ENCODE data around the gene SMPD3. TPM values are rescaled to one million over a fixed set of nuclear protein-coding genes. Genes with fewer than 3 reads are reported as not detected.

Gene SMPD3
- total RNA-seq, 1 experiment from 2014 or later: 0.17 TPM

DNA sequence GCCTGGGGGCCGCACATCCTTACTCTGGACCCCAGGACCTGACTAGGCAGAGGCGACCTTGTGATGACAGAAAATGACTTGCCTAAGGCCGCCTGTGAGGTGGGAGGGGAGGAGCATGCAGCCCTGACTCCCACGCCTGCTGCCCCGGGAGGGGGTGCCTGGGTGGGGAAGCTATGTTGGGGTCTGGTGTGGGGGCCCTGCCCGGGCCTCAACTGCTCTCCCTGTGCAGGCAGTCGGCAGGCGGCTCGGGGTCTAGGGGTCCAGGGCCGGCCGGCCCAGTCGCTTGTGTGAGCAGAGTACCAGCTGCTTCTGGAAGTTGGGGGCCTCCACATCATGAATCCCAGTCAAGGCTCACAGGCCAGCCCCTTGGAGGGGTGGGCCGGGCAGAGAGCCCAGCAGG, 89.4 kb downstream of the SMPD3 start:
- no TSS peak for BruUV-seq (replicated peaks)
- no peaks in the 10 kb centered on the region for H3K9me3 ChIP-seq (ENCODE audit: low read depth, low read length, poor library complexity, severe bottlenecking)
- ChIA-PET CTCF (no interaction called here), POLR2A (ENCODE audit: low non-redundant PET) (no interaction called here)
- H3K36me3 ChIP-seq (ENCODE audit: insufficient read depth, low read length, poor library complexity, severe bottlenecking): peaks cover 10% of the 10 kb centered on the region
- no peak overlapping the region for H3K27ac ChIP-seq (ENCODE audit: low read depth, low read length, poor library complexity, severe bottlenecking)
- H3K27me3 ChIP-seq (replicated peaks; ENCODE audit: insufficient read depth, low read depth, low read length, poor library complexity): no peaks in the 10 kb centered on the region
- no peak for DNase-seq (ENCODE audit: low spot score)
- H3K4me1 ChIP-seq (ENCODE audit: insufficient read depth, low read length, poor library complexity, severe bottlenecking): peaks cover under 1% of the 10 kb centered on the region
- H3K4me3 ChIP-seq (ENCODE audit: low read depth, low read length, poor library complexity, severe bottlenecking): no peak overlapping the region
- intact Hi-C loops (cut with micrococcal nuclease; ENCODE audit: unreplicated experiment): no loop called here
- TF ChIP-seq CTCF (conservative IDR thresholded peaks at IDR 0.05; ENCODE audit: low read depth, low read length) (no peak), EZH2 (IDR thresholded peaks at IDR 0.05; ENCODE audit: borderline replicate concordance, low read depth, low read length, poor library complexity, severe bottlenecking) (no peak)

GRCh38 chr16:68357923-68358322, 90.4 kb downstream of the SMPD3 start:
- Histone ChIP-seq H3K27me3 (replicated peaks; ENCODE audit: insufficient read depth, low read depth, low read length, poor library complexity) (no peaks in the 10 kb centered on the region), H3K36me3 (ENCODE audit: insufficient read depth, low read length, poor library complexity, severe bottlenecking) (peaks cover 12% of the 10 kb centered on the region), H3K4me1 (ENCODE audit: insufficient read depth, low read length, poor library complexity, severe bottlenecking) (no peaks in the 10 kb centered on the region), H3K4me3 (ENCODE audit: low read depth, low read length, poor library complexity, severe bottlenecking) (no peak overlapping the region), H3K27ac (ENCODE audit: low read depth, low read length, poor library complexity, severe bottlenecking) (no peak overlapping the region), H3K9me3 (ENCODE audit: low read depth, low read length, poor library complexity, severe bottlenecking) (no peaks in the 10 kb centered on the region)
- POLR2A ChIA-PET (ENCODE audit: low non-redundant PET): no interaction called here
- CTCF ChIA-PET: no interaction called here
- intact Hi-C loops (cut with micrococcal nuclease; ENCODE audit: unreplicated experiment): no loop called here
- no peak for TF ChIP-seq CTCF (conservative IDR thresholded peaks at IDR 0.05; ENCODE audit: low read depth, low read length)
- no TSS peak for BruUV-seq (replicated peaks)
- no peak for DNase-seq (ENCODE audit: low spot score)

DNA sequence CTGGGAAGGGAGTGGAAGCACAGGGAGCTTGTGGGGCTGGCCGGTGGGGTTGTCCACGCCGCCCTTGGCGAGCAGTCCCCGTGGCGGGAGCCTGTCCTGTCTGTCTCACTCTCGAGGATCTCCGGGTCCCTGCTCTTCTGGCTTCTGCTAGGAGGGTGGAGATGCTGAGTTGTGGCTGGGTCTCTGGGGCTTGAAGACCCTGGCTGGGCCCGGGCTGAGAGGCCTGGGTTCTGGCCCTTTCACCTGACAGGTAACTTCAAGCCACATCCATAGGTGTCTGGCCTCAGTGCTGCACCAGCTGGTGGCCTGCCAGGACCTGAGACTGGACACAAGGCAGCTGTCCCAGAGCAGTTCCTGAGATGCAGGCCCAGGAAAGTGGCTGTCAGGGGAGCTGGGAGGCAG, 90.8 kb downstream of the SMPD3 start:
- POLR2A ChIA-PET (ENCODE audit: low non-redundant PET): no interaction called here
- CTCF ChIA-PET: no interaction called here

More for the DNA sequence above, 90.8 kb downstream of the SMPD3 start:
- BruUV-seq (replicated peaks): no TSS peak
- Histone ChIP-seq H3K4me3 (ENCODE audit: low read depth, low read length, poor library complexity, severe bottlenecking) (no peak overlapping the region), H3K27ac (ENCODE audit: low read depth, low read length, poor library complexity, severe bottlenecking) (no peak overlapping the region), H3K9me3 (ENCODE audit: low read depth, low read length, poor library complexity, severe bottlenecking) (no peaks in the 10 kb centered on the region), H3K27me3 (replicated peaks; ENCODE audit: insufficient read depth, low read depth, low read length, poor library complexity) (no peaks in the 10 kb centered on the region), H3K36me3 (ENCODE audit: insufficient read depth, low read length, poor library complexity, severe bottlenecking) (peaks cover 16% of the 10 kb centered on the region), H3K4me1 (ENCODE audit: insufficient read depth, low read length, poor library complexity, severe bottlenecking) (no peaks in the 10 kb centered on the region)
- no peak for TF ChIP-seq CTCF (conservative IDR thresholded peaks at IDR 0.05; ENCODE audit: low read depth, low read length)
- no peak for TF ChIP-seq EZH2 (IDR thresholded peaks at IDR 0.05; ENCODE audit: borderline replicate concordance, low read depth, low read length, poor library complexity, severe bottlenecking)
- no peak for DNase-seq (ENCODE audit: low spot score)
- intact Hi-C loops (cut with micrococcal nuclease; ENCODE audit: unreplicated experiment): no loop called here
